ENCODE results near the gene JMJD1C.
"Not testable (repeated sequence)": the region's sequence is repeated elsewhere in the genome, so short reads cannot be mapped to it uniquely, and the experiment has no call there.

DNA sequence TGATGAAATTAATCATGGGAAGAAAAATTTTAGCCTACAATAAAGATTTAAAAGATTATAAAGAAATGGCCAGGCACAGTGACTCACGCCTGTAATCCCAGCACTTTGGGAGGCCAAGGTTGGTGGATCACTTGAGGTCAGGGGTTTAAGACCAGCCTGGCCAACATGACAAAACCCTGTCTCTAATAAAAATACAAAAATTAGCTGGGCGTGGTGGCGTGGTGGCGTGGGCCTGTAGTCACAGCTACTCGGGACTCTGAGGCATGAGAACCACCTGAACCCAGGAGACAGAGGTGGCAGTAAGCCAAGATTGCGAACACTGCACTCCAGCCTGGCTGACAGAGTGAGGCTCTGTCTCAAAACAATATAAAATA, 26.5 kb upstream of the JMJD1C start:
- TF ChIP-seq POLR2A (IDR thresholded peaks at IDR 0.05) = not testable (repeated sequence)
- TF ChIP-seq, protein P1, sequence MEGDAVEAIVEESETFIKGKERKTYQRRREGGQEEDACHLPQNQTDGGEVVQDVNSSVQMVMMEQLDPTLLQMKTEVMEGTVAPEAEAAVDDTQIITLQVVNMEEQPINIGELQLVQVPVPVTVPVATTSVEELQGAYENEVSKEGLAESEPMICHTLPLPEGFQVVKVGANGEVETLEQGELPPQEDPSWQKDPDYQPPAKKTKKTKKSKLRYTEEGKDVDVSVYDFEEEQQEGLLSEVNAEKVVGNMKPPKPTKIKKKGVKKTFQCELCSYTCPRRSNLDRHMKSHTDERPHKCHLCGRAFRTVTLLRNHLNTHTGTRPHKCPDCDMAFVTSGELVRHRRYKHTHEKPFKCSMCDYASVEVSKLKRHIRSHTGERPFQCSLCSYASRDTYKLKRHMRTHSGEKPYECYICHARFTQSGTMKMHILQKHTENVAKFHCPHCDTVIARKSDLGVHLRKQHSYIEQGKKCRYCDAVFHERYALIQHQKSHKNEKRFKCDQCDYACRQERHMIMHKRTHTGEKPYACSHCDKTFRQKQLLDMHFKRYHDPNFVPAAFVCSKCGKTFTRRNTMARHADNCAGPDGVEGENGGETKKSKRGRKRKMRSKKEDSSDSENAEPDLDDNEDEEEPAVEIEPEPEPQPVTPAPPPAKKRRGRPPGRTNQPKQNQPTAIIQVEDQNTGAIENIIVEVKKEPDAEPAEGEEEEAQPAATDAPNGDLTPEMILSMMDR (IDR thresholded peaks at IDR 0.05) = not testable (repeated sequence)
